GM19463 (cell line): ENCODE measurements around the gene PTPRZ1.

ENCODE experiments used
- ATAC-seq: cut with Tn5 transposase; IDR thresholded peaks from one replicate; pipeline ENCODE4 v1.9.1; 2021; ENCODE audit warnings: mild to moderate bottlenecking, moderate library complexity; ENCODE audit not compliant: unreplicated experiment

The PTPRZ1 gene

DNA sequence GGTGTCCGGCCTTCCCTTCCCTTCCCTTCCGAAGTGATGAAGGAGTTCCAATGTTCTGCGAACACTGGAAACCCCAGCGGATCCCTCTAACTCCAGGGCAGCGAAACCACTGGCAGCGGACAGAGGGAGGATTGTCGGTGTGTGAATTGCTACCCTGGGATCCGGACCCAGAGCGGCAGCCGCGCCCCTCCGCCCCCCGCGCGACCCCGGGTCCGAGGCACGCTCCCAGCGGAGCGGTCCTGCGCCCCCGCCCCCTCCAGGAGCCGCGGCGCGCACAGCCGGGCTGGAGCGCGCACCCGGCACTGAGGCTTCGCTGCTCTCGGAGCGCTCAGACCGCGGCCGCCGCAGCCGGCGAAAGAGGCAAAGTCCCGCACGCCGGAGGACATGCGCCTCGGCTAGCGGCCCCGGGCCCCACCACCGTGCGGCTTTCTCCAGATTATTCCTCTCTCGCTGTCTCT, at the start of gene PTPRZ1:
Gene PTPRZ1, plus strand, starts transcription at position 331 of the 458 bp plus-strand sequence. CDS start 339 bp downstream, outside the sequence.
- ATAC-seq = no peak

GRCh38 chr7:121824276-121824675, 48.7 kb upstream of the PTPRZ1 start:
- ATAC-seq = no peak

DNA sequence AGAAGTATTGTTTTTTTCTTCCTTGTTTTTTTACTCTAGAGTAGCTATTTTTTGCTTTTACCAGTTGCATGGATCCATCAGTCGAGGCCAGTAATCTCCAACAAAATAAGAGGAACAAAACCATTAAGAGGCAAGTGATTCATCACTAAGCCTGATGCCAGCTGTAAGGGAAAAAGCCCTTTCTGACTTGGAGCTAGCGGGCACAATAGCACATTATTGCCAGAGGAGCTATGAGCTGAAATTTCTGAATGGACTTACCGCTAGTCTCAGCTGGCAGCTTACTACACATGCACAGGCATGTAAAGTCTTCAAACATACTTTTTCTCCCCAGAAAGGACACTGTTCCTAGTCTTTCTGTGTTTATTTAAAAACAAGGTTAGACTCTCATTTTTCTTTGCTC, 41.6 kb upstream of the PTPRZ1 start:
- ATAC-seq = no peak

DNA sequence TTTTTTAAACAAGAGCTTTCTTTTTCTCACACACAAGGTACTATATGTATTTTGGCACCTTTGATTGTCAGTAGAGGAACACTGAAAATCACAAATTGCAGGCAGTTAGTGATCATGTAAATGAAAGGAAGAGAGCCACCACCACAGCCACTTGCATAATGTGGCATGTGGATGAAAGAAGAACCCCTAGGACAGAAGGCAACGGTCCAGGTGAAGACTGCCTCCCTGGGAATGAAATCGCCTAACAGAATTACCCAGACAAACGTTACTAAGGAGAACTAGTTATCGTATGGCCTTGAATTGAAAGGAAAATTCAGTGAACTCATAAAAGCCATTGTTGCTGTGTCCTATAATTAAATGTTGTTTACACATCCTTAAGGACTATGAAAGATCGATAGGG, 41.2 kb upstream of the PTPRZ1 start:
- ATAC-seq = no peak

DNA sequence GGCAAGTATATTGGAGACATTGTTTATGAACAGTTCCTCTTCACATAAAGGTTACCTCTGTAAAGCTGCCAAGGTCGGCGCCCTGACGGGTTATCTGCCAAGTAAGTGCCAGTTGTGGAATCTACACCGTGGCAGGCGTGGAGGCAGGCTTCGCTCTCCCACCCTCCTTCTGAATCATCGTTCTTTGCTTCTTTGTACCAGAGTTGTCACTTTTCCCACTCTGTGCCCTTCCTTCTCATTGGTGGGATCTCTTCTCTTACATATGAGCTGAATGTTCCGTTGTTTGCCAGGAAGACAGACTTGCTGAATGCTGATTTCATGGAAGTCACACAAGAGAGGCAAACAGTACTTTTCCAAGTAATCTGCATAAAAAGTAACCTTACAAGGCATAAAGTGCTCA, 40.6 kb upstream of the PTPRZ1 start:
- no peak for ATAC-seq

DNA sequence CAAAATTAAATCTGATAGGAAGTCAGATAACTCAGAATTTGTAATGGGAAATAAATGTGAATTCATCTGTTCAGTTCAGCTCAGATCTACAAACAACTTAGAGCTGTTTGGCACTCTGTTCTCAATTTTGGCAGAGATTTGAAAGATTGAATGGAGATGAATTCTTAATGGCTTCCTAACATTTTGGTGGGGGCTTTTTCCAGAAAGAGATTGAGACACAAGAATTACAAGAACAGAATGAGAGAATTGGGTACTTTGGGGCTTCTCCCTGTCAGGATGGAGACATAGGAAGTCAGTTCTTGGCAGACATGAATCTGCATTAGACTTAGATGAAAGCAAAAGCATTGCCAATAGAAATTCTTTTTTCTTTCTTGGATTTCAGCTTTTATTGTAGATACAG, 39.0 kb upstream of the PTPRZ1 start:
- no peak for ATAC-seq

DNA sequence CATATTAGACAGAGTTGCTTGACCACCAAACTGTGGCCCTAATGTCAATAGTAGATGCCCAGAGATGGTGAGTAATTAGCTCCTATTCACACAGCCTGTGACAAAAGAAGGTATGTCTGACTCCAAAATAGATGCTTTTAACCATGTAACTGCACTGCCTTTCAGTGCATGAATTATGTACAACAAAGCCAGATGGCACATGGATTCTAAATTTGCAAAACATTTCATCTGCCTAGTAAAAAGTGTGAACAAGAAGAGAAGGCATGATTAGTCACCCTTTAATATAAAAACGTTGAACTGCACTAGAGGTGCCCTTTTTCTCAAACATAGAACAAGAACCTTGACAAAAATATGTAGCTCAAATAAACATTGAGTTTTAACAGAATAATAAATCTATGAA, 35.5 kb upstream of the PTPRZ1 start:
- no peak for ATAC-seq

GRCh38 chr7:121847041-121847440, 25.9 kb upstream of the PTPRZ1 start:
- no peak for ATAC-seq

- ATAC-seq = no peak
Measured at GRCh38 chr7:121853307-121853706, 19.7 kb upstream of the PTPRZ1 start.

DNA sequence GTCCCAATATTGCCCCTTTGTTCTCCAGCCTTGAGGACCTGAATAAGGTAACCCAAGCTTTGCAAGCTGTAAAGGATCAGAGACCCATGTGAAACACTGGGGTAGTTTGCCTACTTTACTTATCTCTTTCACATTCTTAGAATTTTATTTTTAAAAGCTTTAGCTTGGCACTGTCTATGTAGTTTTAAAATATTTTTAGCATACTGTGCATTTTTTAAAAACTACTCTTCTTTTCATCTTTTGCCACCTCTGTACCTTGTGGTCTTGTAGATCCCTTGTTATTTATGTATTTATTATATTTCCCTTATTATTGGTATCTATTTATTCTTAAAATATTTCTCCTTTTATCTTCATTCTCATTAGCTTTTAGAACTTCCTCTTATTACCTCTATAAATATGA, 12.0 kb upstream of the PTPRZ1 start:
- no peak for ATAC-seq

- no peak for ATAC-seq
Measured at GRCh38 chr7:121862591-121862990, 10.4 kb upstream of the PTPRZ1 start.

GRCh38 chr7:121871188-121871587, 1.8 kb upstream of the PTPRZ1 start:
- no peak for ATAC-seq

GRCh38 chr7:121873289-121874194, 581 bp downstream of the PTPRZ1 start:
- ATAC-seq = no peak

GRCh38 chr7:121874298-121874697, 1.3 kb downstream of the PTPRZ1 start:
- ATAC-seq = no peak

DNA sequence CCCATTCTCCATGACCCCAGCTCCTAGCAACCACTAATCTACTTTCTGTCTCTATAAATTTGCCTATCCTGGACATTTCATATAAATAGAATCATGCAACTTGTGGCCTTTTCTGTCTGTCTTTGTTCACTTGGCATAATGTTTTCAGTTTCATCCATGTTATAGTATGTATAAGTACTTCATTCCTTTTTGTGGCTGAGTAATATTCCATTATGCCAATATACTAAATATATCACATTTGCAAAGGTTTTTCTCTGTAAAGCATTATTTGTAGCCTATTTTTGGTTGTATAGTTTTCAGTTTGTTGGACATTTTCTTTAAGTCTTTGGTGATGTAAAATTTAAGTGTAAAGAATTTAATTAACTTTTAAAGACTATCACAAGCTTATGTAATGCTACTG, 2.2 kb downstream of the PTPRZ1 start:
- ATAC-seq = no peak

- ATAC-seq = no peak
Measured at GRCh38 chr7:121876656-121877500, 3.9 kb downstream of the PTPRZ1 start.

GRCh38 chr7:121878918-121879464, 6.0 kb downstream of the PTPRZ1 start:
- no peak for ATAC-seq

- no peak for ATAC-seq
Measured at GRCh38 chr7:121879544-121879943, 6.6 kb downstream of the PTPRZ1 start.

GRCh38 chr7:121882731-121883130, 9.8 kb downstream of the PTPRZ1 start:
- ATAC-seq = no peak

DNA sequence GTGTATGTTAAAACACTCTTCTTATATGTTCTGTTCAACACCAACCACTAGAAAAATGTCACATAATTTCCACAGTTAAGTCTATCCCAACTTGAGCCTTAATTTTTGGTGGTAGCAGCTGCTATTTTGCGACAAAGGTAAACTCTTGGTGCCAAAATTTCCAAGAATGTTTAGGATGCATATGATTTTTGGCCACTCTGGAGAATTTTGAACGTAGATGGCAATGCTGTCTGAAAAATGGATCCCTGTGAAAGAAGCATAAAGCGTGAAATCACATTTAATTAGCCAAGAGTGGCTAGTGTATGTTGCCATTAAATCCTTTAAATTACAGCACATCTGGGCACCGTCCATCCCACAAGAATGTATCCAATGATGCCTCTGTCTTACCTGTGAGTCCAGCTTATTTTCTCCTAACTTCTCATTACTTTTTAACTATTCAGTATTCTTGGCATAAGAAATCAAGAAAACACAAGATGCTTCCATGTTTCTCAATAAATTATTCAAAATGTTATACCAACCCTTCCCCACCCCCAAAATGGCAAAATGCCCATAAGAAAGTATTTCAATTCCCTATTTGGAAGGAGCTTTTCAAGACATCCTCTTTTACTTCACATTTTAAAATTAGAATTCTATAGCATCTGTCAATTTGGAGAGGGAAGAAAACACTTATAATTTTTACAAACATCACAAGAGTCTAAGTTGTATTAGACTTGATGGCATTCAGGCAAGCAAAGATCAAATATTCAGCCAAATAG, 12.4 kb downstream of the PTPRZ1 start:
- no peak for ATAC-seq

- no peak for ATAC-seq
Measured at GRCh38 chr7:121887634-121888033, 14.7 kb downstream of the PTPRZ1 start.
